GM18873 (cell line): ENCODE results near the gene MED10.

Source experiments
- ATAC-seq: cut with Tn5 transposase; IDR thresholded peaks from one replicate; pipeline ENCODE4 v1.9.1; 2021; ENCODE audit warnings: mild to moderate bottlenecking, moderate library complexity, moderate number of reproducible peaks; ENCODE audit not compliant: unreplicated experiment, low FRiP score

MED10 gene

DNA sequence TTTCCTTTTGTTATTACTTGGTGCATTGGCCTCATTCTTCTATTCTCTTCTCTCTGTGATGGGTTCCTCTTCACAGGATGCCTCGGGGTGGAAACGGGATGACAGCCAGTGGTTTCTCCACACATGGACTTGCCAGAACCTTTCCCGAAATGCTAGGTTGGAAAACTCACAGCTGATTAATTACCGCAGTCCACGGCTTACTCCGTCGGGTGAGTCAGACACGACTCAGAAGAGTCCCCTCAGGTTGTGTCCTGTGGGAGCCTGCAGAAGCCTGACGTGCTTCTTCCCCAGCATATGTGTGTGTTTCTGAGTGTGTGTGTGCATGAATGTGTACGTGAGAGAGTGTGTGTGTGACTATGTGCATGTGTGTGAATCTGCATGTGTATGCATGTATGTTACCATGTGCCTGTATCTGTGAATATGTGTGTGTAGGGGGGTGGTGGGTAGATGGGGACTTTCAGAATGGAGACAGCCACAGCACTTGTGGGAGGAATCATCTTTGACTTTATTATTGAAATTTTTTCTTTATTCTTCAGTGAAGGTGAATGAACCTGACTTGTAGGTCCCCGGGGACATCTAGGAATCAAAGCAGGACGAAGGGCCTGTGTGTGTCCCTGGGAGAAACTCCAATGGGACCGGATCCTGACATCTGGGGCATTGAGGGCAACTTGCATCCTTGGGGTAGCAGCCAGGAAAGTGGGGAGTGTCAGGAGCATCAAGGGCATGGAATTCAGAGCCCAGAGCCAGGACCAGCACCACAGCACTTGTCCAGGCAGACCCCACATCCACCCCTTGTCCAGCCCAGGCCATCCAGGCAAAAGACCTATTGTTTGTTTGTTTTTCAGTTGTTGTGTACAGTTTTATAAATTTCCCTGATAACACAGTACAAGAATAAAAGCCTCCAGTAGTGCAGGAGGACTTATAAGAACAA is 21.9 kb upstream of the MED10 start:
- no peak for ATAC-seq

DNA sequence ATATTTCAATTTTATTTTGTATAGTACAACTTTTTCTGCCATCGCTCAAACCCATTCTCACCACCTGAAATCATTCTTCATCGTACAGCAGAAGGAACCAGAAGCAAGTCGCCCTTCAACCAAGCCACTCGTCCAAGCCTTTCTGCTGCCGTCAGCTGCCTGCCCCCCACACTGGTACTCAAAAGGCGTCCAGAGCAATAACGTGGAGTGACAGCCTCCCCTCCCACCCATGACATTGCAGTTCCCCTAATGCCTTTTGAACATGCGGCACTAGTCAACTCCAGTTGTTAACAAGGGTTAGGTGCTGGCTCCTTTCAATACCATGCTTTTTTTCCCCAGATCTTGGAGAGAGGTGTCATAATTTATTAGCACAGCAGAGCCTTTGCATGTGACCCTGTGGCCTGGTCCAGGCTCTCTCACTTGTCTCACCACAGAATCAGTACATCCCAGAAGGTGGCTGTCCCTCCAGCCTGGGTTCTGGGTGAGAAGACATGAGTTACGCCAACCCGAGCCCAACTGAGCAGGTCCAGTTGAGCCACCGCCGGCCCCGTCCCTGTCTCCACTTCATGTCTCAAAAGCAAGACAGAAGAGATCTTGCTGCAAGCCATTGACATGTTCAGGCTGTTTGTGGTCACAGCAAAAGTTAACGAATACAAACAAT is 20.4 kb upstream of the MED10 start:
- no peak for ATAC-seq

DNA sequence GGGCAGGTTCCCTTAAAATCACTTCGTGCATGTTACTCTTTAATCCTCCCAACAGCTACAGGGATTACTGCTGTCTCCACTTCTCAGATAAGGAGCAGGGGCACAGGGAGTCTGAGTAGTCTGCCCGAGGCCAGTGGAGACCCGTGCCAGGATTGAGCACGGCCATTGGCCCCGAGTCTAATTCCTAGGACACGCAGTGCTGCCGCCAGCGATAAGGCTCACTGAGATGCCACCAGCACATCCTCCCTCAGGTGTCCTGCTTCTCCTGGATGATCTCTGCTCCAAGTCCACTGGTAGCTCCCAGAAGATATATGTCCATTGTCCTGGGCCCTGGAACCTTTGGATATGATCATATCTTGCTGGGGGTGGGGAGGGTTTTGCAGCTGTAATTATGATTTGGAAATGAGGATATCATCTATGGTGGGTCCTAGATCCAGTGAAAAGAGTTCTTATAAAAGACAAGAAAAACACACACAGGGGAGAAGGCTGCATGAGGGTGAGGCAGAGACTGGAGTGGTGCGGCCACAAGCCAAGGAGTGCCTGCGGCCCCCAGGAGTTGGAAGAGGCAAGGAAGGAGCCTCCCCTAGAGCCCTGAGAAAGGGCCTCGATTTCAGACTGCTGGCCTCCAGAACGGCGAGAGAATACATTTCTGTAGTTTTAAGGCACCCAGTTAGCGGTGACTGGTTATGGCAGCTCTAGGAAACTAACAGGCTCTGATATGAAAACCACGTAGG is 19.4 kb upstream of the MED10 start:
- ATAC-seq = no peak

DNA sequence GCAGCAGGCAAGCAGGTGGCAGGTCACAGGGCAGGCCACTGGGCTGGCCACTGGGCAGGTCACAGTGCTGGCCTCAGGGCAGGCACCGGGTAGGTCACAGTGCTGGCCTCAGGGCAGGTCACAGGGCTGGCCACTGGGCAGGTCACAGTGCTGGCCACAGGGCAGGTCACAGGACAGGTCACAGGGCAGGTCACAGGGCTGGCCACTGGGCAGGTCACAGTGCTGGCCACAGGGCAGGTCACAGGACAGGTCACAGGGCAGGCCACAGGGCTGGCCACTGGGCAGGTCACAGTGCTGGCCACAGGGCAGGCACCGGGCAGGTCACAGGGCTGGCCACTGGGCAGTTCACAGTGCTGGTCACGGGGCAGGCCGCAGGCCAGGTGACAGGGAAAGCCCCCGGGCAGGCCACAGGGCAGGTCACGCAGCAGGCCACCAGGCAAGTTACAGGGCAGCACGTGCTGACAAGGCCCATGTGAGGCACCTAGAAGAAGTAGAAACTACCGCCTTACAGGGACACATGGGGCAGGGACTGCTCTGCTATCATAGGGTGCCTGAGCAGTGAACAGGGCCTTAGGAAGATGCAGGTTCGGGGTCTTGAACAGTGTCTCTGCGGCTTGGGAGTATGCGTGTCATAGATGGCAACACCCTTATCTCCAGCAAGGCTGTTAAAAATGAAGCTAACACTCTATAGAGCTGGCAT is 18.6 kb upstream of the MED10 start:
- ATAC-seq = no peak

DNA sequence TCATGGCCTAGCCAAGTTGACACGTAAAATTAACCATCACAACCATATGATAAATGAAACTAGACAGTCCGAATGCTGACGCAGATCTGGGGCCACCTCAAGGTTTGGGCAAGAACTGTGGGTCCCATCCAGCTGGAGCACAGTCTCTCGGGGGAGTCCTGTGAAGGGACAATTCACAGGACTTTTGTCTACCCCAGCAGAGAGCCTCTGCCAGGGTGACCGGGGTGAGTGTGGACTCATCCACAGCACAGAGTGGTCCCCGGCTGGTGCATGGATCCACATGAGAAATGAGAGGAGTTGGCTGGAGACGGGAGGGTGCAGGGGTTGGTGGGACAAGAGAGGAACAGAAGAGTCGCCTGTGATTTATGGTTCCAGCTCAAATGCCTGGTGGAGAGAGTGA is 17.7 kb upstream of the MED10 start:
- no peak for ATAC-seq

DNA sequence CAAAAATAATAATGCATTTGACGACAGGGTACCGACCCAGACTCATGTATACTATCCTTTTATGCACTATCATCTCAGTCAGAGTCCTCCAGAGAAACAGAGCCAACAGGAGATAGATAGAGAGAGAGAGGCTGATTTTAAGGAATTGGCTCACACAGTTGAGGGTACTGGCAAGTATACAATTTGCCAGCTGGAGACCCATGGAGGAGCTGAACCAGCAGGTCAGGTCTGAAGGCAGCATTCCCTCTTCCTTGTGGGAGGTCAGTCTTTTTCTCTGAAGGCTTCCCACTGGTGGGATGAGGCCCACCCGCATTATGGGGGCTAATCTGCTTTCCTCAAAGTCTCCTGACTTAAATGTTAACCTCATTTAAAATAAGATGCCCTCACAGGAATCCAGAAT is 17.3 kb upstream of the MED10 start:
- ATAC-seq = no peak

DNA sequence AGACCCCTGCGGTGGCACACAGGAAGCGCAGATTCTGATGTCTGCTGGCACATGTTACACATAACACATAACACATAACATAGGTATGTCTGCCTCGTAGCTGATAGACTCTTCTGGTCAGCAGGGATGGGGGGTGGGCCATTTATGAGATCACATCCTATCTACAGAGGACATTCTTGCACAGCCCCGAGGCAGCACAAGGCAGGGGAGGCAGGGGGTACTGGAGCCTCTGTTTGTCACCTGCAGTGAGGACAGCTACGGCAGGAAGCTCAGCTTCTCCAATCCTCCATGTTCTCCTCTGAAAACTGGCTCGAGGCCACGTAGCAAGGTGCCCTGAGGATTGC is 16.7 kb upstream of the MED10 start:
- ATAC-seq = no peak

DNA sequence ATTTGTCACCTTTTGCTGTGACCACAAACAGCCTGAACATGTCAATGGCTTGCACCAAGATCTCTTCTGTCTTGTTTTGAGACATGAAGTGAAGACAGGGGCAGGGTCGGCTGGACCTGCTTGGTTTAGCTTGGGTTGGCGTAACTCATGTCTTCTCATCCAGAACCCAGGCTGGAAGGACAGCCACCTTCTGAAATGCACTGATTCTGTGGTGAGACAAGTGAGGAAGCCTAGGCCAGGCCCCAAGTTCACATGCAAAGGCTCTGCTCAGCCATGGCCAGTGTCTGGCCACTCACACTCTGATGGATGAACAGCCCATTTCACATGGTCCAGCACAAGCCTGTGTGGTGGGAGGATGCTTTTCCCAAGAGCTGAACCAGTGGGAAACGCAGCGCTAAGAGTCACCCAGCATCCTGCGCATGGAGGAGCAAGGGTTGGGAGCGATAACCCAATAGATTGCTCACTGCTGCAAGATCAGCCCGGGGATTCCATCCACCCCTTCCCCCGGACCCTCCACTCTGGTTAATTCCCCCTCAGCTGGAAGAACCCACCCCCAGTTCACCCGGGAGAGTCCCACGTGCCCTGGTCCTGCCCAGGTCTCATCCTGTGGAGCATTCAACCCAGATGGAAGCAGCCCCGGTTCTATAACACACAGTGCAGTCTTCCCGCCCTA is 16.2 kb upstream of the MED10 start:
- ATAC-seq = no peak

DNA sequence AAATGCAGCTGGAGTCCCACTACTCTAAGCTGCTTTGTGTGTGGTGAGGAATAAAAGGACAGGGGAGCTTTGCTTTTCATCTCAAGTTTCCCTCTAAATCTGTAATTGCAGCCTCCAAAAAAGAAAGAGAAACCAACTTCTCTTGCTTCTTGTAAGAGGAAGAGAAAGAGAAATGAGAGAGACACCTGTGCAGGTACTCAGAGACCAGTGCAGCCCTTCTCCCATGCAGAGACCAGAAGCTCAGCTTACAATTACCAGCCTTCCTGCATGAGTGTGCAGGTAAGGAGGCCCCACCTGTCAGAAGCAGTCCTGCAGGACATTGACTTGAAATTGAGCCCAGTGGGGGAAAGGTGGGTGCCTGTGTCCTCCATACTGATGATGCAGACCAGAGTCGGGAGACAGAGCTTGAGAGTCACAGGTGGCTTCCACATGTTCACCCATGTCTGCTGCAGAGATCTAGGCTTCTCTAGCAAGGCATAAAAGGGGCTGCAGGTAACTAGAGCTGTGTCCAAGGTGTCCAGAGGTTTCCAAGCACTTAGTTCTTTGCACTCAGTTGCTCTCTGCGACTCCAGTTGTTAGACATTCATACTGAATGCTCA is 15.3 kb upstream of the MED10 start:
- ATAC-seq = no peak

DNA sequence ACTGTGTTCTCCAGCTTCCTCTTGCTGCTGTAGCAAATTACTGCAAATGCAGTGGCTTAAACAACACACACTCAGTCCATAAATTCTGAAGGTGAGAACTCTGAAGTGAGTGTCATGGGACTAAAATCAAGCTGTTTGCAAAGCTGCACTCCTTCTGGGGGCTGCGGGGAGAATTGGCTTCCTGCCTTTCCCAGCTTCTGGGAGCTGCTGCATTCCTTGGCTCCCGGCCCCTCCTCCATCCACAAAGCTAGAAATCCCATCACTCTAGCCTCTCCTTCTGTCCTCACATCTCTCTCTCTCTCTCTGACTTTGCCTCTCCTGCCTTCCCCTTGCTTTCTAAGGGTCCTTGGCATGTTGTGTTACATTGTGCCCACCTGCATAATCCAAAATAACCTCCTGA is 14.2 kb upstream of the MED10 start:
- ATAC-seq = no peak

DNA sequence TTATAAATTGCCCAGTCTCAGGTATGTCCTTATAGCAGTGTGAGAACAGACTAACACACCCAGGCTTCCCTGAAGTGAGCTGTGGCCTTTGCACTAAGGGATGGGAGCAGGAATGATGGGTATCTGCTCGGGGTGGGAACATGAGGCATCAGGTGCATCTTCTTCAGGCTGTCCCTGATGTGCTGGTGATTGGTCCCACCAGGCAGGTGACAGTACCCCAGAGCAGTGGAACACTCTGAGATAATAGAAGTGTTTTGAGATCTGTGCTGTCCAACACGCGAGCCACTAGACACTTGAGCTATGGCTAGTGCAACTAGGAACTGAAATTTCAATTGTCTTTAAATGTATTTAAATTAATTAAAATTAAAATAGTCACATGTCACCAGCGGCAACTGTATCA is 12.8 kb upstream of the MED10 start:
- no peak for ATAC-seq

DNA sequence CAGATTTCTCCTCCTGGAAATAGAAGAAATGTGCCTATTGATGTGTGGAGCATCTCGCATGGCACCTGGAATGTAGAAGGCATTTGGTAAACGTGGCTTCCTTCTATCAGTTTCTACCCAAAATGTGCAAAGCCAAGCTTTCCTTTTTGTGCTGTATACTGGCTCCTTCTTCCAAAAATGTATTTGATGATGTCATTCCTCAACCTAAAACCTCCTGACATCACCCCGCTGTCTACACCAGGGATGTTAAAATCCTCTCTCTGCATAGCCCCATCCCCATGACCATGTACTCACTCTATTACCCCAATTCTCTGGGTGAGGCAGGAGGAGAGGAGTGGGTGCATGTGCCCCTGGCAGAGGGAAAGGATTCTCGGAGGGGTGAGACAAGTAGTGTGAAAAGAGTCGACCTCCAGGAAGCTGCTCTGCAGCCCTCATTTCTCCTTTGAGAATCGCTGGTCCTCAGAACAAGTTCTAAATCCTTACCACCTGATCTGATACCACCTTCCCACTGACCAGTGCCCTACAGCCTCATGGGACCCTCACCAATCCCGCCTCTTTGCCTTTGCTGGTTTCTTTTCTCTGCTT is 11.7 kb upstream of the MED10 start:
- no peak for ATAC-seq

DNA sequence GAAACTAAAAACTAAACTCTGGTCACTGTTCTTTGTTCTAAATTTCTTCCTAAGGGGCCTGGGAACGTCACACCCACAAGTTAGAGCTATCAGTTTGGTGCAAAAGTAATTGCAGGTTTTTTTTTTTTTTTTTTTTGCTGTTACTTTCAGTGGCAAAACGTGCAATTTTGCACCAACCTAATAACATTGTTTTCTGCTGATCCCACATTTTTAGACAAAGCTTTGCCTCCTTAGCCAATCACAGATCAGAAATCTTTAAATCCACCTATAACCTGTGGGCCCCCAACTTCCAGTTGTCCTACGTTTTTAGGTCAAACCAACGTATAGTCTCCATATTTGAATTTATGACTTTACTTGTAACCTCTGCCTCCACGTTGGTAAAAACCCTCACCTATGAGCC is 11.1 kb upstream of the MED10 start:
- ATAC-seq = no peak

DNA sequence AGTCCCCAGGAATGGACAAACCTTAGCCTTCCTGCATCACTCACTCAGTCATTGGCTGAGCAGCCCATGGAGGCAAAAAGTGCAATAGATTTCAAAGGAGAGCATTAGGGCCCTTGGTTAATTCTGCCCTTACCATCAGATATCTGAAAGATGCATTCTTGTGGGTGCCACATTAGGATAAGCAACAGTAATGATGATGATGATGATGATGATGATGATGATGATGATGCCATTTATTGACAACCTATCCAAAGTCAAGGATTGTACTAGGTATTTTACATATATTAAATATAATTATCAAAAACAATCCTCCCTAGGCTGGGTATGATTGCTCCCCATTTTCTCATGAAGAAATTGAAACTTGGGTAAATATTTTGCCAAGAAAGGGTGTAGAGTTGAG is 9.6 kb upstream of the MED10 start:
- no peak for ATAC-seq

DNA sequence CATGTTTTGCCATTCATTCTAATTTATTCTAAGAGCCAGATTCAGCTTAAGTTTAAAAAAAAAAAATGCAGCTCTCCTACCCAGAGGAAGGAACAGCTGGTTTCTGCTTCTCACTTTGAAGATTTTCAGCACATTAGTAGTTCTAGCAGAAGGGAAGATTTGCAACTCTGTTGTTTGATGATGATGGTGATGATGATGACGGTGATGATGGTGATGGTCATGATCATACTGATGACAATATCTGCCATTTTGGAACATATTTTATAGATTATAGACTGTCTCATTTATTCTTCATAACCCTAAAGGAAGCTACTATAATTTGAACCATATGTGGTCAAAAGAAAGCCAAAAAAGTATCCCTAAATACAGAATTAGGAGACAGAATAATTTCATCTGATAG is 7.9 kb upstream of the MED10 start:
- ATAC-seq = no peak

DNA sequence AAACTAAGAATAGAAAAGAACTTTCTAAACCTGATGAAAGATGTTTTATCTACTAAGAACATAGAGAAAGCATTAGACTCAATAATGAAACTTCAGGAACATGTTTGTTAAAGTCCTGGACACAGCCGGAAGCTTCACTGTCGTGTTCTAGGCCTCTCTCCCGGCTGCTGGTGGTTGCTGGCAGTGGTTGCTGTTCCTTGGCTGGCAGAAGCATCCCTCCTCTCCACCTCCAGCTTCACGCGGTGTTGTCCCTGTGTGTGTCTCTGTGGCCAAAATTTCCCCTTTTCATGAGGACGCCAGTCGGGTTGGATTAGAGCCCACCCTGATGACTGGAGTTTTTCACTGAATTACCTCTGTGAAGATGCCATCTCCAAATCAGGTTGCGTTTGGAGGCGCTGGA is 6.5 kb upstream of the MED10 start:
- ATAC-seq = no peak

DNA sequence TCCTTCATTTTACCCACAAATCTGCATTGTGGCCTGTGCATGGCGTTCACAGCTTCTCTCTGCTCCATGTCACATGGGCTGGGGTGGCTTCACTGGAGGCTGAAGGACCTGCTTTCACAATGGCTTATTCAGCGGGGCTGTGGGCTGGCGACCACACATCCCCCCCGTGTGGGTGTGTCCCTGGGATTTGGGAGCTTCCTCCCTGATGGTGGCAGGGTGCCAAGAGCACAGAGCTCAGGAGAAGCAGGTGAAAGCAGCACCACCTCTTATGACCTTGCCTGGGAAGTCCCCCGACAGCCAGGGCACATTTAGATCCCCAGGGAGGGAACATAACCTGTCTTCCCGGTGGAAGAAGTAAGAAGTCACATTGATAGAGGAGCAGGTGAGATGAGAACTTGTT is 5.0 kb upstream of the MED10 start:
- no peak for ATAC-seq

DNA sequence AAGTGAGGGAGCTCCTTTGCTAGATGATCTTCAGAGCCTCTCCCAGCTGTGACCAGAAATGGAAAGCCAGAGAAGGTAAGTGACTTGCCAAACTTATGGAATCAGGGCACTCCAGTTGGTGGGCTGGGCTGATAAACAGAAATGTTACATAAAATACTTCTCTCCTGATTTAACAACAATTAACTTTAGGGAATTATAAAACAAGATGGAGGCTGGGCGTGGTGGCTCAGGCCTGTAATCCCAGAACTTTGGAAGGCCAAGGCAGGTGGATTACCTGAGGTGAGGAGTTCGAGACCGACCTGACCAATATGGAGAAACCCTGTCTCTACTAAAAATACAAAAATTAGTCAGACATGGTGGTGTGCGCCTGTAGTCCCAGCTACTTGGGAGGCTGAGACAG is 899 bp upstream of the MED10 start:
- no peak for ATAC-seq

DNA sequence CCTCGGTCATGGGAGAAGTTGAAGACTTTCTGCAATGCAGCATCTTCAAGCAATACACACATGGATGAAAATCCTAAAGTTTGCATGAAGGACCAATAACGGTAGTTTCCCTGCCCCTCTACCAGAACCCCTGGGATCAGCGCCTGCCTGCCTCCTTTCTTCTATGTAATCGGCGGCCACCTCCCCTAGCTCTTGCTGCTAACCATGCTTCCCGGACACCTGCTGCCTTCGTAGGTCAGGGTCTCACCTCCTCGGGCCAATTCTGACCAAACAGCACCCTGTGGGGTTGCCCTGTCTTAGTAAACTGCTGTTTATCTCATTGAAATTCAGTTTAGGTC is 388 bp upstream of the MED10 start:
- ATAC-seq = peak; percentile 24

DNA sequence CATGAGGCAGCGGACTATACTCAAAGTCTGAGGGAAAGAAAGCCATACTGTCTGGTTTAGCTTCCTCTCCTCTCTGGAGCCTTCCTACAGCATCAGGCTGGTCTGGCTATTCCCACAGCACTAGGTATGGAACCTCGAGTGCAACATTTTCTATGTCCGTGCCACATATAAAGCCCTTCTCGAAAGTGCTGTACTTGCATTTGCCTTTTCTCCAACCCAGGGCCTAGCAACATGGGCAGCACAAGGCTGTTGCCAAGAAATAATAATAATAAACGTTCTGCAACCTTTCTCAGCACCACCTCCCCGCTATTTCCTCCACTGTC is 804 bp downstream of the MED10 start:
- ATAC-seq = peak; percentile 0
